ENCODE measurements around the gene ACOX3.

DNA sequence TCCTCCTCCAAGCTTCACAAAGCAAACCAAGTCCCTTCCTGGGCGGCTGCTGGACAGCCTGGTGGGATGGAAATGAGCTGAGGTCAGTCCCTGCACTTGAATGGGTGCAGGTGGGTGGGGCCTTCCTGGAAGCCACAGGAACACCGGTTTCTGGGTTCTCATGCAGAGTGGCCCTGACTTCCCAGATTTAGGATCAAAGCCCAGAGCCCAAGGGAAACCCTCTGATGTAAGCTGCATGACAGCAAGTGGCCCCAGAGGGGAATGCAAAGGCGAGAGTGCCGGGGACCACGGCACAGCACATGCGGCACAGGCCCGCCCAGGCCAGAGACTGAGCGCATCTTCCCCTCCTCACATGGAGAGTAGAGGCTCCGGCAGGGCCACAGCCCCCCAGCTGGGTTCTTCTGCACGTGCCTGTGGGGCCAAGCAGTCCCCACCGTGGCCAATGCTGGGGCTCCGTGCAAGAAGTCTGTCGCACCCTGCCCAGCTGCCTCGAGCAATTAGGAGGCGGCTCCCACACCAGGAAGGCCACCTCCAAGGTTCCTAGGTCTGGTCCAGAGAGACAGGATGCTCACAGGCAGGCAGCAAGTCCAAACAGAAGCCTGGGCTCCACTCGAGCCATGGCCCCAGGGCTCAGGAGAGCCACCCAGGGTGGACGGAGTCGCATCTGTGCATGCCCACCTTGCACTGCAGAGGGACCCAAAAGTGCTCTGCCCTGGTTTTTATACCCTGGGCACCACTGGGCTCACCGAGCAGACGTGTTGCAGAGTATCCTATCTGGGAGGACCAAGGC, 88.0 kb downstream of the ACOX3 start:
- no peak for TF ChIP-seq EZH2 (IDR thresholded peaks at IDR 0.05; ENCODE audit: low read depth)
- TF ChIP-seq, protein P1, sequence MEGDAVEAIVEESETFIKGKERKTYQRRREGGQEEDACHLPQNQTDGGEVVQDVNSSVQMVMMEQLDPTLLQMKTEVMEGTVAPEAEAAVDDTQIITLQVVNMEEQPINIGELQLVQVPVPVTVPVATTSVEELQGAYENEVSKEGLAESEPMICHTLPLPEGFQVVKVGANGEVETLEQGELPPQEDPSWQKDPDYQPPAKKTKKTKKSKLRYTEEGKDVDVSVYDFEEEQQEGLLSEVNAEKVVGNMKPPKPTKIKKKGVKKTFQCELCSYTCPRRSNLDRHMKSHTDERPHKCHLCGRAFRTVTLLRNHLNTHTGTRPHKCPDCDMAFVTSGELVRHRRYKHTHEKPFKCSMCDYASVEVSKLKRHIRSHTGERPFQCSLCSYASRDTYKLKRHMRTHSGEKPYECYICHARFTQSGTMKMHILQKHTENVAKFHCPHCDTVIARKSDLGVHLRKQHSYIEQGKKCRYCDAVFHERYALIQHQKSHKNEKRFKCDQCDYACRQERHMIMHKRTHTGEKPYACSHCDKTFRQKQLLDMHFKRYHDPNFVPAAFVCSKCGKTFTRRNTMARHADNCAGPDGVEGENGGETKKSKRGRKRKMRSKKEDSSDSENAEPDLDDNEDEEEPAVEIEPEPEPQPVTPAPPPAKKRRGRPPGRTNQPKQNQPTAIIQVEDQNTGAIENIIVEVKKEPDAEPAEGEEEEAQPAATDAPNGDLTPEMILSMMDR (conservative IDR thresholded peaks at IDR 0.05) = no peak
